WERI-Rb-1 (cell line): ENCODE results near the gene TDRD3.

Experiments used
- DNase-seq: peaks from one replicate; pipeline ENCODE4 v3.0.0-alpha.2; 2020
- H3K27ac ChIP-seq: fragments of 250-450 bp; sonication (Bioruptor Pico); 2 replicates; pipeline ENCODE4 v1.5.1; 2020; ENCODE audit warnings: mild to moderate bottlenecking, moderate library complexity
- H3K27me3 ChIP-seq: fragments of 250-450 bp; sonication (Bioruptor Pico); 2 replicates; pipeline ENCODE4 v1.5.1; 2021; ENCODE audit warnings: mild to moderate bottlenecking, low read depth, moderate library complexity; ENCODE audit not compliant: insufficient read depth, severe bottlenecking
- H3K36me3 ChIP-seq: fragments of 250-450 bp; sonication (Bioruptor Pico); 2 replicates; pipeline ENCODE4 v1.5.1; 2020; ENCODE audit warnings: mild to moderate bottlenecking, moderate library complexity
- H3K4me3 ChIP-seq: 2 replicates; pipeline ENCODE4 v1.5.1; 2011; ENCODE audit warnings: low read depth, mild to moderate bottlenecking, control low read depth, low read length
- H3K9me3 ChIP-seq: fragments of 250-450 bp; sonication (Bioruptor Pico); 2 replicates; pipeline ENCODE4 v1.5.1; 2021; ENCODE audit warnings: mild to moderate bottlenecking, moderate library complexity; ENCODE audit not compliant: severe bottlenecking
- CTCF ChIP-seq: IDR thresholded peaks from 2 replicates; pipeline ENCODE4 v1.5.1; 2011; ENCODE audit warnings: low read depth, mild to moderate bottlenecking, control low read depth, inconsistent platforms, low read length

The TDRD3 gene

GRCh38 chr13:60448907-60449510 lies 52.0 kb downstream of the TDRD3 start:
- peak; percentile 5 for DNase-seq
- no peaks in the 10 kb centered on the region for H3K9me3 ChIP-seq
- no peaks in the 10 kb centered on the region for H3K27me3 ChIP-seq
- H3K27ac ChIP-seq = no peak overlapping the region
- no peaks in the 10 kb centered on the region for H3K36me3 ChIP-seq
- 0 out of 2 replicates have a peak, but pooled peaks have one; percentile 7 for TF ChIP-seq CTCF
- no peak overlapping the region for H3K4me3 ChIP-seq

- TF ChIP-seq CTCF = no peak
- H3K4me3 ChIP-seq = no peak overlapping the region
- H3K27ac ChIP-seq = no peak overlapping the region
- DNase-seq = no peak
- H3K27me3 ChIP-seq = no peaks in the 10 kb centered on the region
- no peaks in the 10 kb centered on the region for H3K36me3 ChIP-seq
- H3K9me3 ChIP-seq = no peaks in the 10 kb centered on the region
Observed at GRCh38 chr13:60453490-60453889, 56.5 kb downstream of the TDRD3 start.

DNA sequence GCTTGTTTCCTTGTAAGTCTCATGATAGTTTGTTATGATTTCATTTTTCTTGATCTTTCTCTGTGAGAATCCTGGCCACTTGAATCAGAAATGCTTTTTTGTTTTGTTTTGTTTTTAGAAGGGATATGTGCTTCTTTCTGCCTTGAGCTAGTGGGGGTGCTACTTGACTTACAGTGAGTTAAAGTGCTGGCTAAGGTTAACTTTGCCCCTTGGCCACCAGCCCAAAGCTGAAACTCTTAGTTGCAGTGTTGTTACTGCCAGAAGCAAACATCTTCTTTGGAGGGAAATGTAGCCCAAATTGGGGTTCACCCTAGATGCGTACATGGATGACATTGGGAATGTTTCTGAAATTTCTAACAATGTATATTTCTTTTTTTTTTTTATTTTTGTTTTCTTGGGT lies 57.4 kb downstream of the TDRD3 start:
- Histone ChIP-seq H3K27ac (no peak overlapping the region), H3K4me3 (no peak overlapping the region), H3K36me3 (no peaks in the 10 kb centered on the region), H3K9me3 (no peaks in the 10 kb centered on the region), H3K27me3 (no peaks in the 10 kb centered on the region)
- no peak for TF ChIP-seq CTCF
- no peak for DNase-seq

GRCh38 chr13:60463787-60464186 lies 66.8 kb downstream of the TDRD3 start:
- Histone ChIP-seq H3K9me3 (no peaks in the 10 kb centered on the region), H3K36me3 (no peaks in the 10 kb centered on the region), H3K27me3 (no peaks in the 10 kb centered on the region), H3K27ac (no peak overlapping the region), H3K4me3 (no peak overlapping the region)
- no peak for TF ChIP-seq CTCF
- DNase-seq = no peak

- Histone ChIP-seq H3K4me3 (no peak overlapping the region), H3K27me3 (no peaks in the 10 kb centered on the region), H3K27ac (no peak overlapping the region), H3K36me3 (no peaks in the 10 kb centered on the region), H3K9me3 (no peaks in the 10 kb centered on the region)
- no peak for DNase-seq
- no peak for TF ChIP-seq CTCF
Observed at GRCh38 chr13:60467098-60467497, 70.1 kb downstream of the TDRD3 start.

DNA sequence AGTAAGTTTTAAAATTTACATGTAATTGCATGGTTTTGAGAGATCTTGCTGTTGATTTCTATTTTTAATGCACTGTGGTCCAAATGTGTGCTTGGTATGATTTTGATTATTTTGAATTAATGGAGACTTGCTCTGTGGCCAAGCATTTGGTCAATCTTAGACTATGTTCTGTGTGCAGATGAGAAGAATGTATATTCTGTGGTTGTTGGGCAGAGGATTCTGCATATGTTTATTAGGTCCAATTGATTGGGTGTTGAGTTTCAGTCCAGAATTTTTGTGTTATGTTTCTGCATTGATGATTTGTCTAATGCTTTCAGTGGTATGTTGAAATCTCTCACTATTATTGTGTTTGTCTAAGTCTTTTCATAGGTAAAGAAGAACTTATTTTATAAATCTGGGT lies 82.3 kb downstream of the TDRD3 start:
- TF ChIP-seq CTCF = no peak
- Histone ChIP-seq H3K27ac (no peak overlapping the region), H3K27me3 (no peaks in the 10 kb centered on the region), H3K36me3 (no peaks in the 10 kb centered on the region), H3K4me3 (no peak overlapping the region), H3K9me3 (no peaks in the 10 kb centered on the region)
- no peak for DNase-seq
